MM.1S (cell line): ENCODE measurements around the gene CORO7.

Experiments
- DNase-seq: peaks from one replicate; pipeline ENCODE4 v3.0.0-alpha.2; 2015
- H2AFZ ChIP-seq: fragments of 300-600 bp; sonication (generic); 2 replicates; pipeline ENCODE4 v1.6.0; 2016; ENCODE audit warnings: antibody characterized with exemption, low read length
- H3F3A ChIP-seq: fragments of 300-600 bp; sonication (generic); 2 replicates; pipeline ENCODE4 v1.6.1; 2016; ENCODE audit warnings: mild to moderate bottlenecking, antibody characterized with exemption, low read length, moderate library complexity, mixed read lengths; ENCODE audit not compliant: insufficient read depth
- H3K27ac ChIP-seq: fragments of 300-600 bp; sonication (generic); 2 replicates; pipeline ENCODE4 v1.5.1; 2016; ENCODE audit warnings: mild to moderate bottlenecking, low read length
- H3K27me3 ChIP-seq: fragments of 300-600 bp; sonication (generic); replicated peaks from 2 replicates; pipeline ENCODE4 v1.6.0; 2016; ENCODE audit warnings: low read length; ENCODE audit not compliant: insufficient read depth
- H3K36me3 ChIP-seq: fragments of 300-600 bp; sonication (generic); replicated peaks from 2 replicates; pipeline ENCODE4 v1.6.1; 2016; ENCODE audit warnings: mild to moderate bottlenecking, low read length, mixed read lengths; ENCODE audit not compliant: insufficient read depth
- H3K4me1 ChIP-seq: fragments of 300-600 bp; sonication (generic); 2 replicates; pipeline ENCODE4 v1.6.1; 2016; ENCODE audit warnings: low read length, mixed read lengths
- H3K4me2 ChIP-seq: fragments of 300-600 bp; sonication (generic); 2 replicates; pipeline ENCODE4 v1.6.0; 2016; ENCODE audit warnings: low read depth, low read length
- H3K4me3 ChIP-seq: fragments of 300-600 bp; sonication (generic); 2 replicates; pipeline ENCODE4 v1.5.1; 2016; ENCODE audit warnings: low read length, mixed read lengths
- H3K79me2 ChIP-seq: fragments of 300-600 bp; sonication (generic); 2 replicates; pipeline ENCODE4 v1.6.1; 2016; ENCODE audit warnings: mixed run types, low read length, mixed read lengths
- H3K9ac ChIP-seq: fragments of 300-600 bp; sonication (generic); 2 replicates; pipeline ENCODE4 v1.6.1; 2016; ENCODE audit warnings: low read length, mixed read lengths
- H3K9me2 ChIP-seq: fragments of 300-600 bp; sonication (generic); replicated peaks from 2 replicates; pipeline ENCODE4 v1.6.1; 2016; ENCODE audit warnings: mild to moderate bottlenecking, low read length, mixed read lengths; ENCODE audit not compliant: insufficient read depth
- H3K9me3 ChIP-seq: fragments of 300-600 bp; sonication (generic); replicated peaks from 2 replicates; pipeline ENCODE4 v1.6.1; 2016; ENCODE audit warnings: mild to moderate bottlenecking, low read length, mixed read lengths; ENCODE audit not compliant: insufficient read depth
- H4K20me1 ChIP-seq: fragments of 300-600 bp; sonication (generic); 2 replicates; pipeline ENCODE4 v1.6.1; 2016; ENCODE audit warnings: mild to moderate bottlenecking, low read length, moderate library complexity, mixed read lengths; ENCODE audit not compliant: insufficient read depth
- EZH2 ChIP-seq: fragments of 300-600 bp; sonication (generic); optimal IDR thresholded peaks from 2 replicates; pipeline ENCODE3; 2017; ENCODE audit warnings: low read depth, mild to moderate bottlenecking, antibody characterized with exemption, low read length, mixed read lengths
- EZH2phosphoT487 ChIP-seq: fragments of 300-600 bp; sonication (generic); IDR thresholded peaks from 2 replicates; pipeline ENCODE4 v1.6.1; 2018; ENCODE audit warnings: antibody characterized with exemption, low read length
- TF ChIP-seq, protein P1 (sequence below): fragments of 300-600 bp; sonication (generic); IDR thresholded peaks from 2 replicates; pipeline ENCODE4 v1.5.1; 2016; ENCODE audit warnings: antibody characterized with exemption, low read length, mixed read lengths

CORO7 gene

DNA sequence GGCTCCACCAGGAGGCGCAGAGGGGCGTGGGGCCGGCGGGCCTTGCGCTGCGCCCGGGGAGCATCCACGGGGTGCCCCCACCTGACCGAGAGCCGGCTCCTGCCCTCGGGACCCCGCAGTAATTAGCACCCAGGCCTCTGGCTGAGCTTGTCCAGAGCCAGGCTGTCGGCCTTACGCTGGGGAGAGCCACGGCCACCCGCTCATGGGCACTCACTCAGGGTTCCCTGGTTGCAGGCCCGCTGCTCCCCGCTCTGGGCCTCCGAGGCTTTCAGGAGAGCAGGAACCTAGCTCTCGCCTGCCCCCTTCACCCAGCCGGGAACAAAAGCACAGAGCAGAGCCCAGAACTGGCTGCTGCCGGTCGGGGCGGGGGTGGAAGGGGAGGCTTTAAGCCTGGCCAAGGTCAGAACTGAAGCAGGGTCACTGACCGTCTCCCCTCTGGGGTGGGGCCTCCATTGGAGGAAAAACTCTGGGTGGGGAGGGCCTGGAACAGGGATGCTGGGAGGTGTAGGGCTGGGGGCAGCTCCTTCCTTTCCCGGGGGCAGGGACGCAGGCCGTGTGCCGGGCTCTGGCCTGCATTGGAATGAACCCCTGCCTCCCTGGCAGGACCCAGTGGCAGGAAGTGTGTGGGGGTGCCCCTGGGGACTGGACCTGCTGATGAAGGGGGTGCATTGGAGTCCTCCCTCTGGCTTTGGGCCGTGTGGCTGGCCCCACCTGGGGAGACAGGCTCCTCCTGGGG is 88.2 kb downstream of the CORO7 start:
- TF ChIP-seq EZH2, result no peak
- TF ChIP-seq, protein P1, sequence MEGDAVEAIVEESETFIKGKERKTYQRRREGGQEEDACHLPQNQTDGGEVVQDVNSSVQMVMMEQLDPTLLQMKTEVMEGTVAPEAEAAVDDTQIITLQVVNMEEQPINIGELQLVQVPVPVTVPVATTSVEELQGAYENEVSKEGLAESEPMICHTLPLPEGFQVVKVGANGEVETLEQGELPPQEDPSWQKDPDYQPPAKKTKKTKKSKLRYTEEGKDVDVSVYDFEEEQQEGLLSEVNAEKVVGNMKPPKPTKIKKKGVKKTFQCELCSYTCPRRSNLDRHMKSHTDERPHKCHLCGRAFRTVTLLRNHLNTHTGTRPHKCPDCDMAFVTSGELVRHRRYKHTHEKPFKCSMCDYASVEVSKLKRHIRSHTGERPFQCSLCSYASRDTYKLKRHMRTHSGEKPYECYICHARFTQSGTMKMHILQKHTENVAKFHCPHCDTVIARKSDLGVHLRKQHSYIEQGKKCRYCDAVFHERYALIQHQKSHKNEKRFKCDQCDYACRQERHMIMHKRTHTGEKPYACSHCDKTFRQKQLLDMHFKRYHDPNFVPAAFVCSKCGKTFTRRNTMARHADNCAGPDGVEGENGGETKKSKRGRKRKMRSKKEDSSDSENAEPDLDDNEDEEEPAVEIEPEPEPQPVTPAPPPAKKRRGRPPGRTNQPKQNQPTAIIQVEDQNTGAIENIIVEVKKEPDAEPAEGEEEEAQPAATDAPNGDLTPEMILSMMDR, result peak; percentile 46
- H3K4me3 ChIP-seq, result peak overlapping the region; percentile 40; the same call in 1 of the 2 replicates
- peak overlapping the region; percentile 30; the same call in 1 of the 2 replicates for H2AFZ ChIP-seq
- H3K36me3 ChIP-seq, result no peaks in the 10 kb centered on the region
- H3K9ac ChIP-seq, result no peak overlapping the region; the same call in 1 of the 2 replicates
- H3K9me2 ChIP-seq, result no peaks in the 10 kb centered on the region
- H4K20me1 ChIP-seq, result no peaks in the 10 kb centered on the region
- H3K27me3 ChIP-seq, result peaks cover 33% of the 10 kb centered on the region
- H3F3A ChIP-seq, result no peaks in the 10 kb centered on the region
- H3K4me1 ChIP-seq, result no peaks in the 10 kb centered on the region
- DNase-seq, result peak; percentile 55
- no peak overlapping the region for H3K27ac ChIP-seq
- no peaks in the 10 kb centered on the region for H3K9me3 ChIP-seq
- H3K79me2 ChIP-seq, result no peaks in the 10 kb centered on the region
- peak overlapping the region; percentile 78; the same call in 1 of the 2 replicates for H3K4me2 ChIP-seq

DNA sequence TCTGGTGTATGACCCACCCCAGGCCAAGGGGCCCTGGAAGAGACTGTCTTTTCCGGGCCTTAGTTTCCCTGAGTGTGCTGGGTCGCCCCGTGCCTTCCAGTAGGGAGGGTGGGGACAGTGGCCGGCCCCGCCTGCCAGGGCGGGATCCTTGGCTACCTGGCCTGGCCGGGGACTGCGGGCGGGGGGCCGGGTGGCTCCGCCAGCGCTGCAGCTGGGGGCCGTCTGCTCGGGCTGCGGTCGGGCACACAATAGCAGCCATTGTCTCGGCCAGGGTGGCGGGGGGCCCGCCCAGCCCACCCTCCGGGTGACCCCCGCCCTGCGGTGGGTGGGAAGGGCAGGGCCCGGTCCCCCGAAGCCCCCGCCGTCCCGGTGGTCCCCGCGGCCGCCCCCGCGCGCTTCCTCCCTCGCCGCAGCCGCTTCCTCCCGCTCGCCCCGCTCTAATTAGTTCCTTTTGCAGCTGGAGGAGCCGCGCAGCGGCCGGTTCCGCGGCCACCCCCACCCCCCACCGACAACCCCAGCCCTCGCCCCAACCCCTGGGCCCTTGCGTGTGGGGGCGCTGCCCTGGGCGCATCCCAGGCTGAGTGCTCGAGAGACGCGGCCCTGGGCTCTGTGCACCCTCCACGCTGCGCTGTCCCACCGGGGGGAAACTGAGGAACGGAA is 88.9 kb downstream of the CORO7 start:
- no peak overlapping the region for H3K27ac ChIP-seq
- no peaks in the 10 kb centered on the region for H4K20me1 ChIP-seq
- no peak overlapping the region; the same call in 1 of the 2 replicates for H3K9ac ChIP-seq

DNA sequence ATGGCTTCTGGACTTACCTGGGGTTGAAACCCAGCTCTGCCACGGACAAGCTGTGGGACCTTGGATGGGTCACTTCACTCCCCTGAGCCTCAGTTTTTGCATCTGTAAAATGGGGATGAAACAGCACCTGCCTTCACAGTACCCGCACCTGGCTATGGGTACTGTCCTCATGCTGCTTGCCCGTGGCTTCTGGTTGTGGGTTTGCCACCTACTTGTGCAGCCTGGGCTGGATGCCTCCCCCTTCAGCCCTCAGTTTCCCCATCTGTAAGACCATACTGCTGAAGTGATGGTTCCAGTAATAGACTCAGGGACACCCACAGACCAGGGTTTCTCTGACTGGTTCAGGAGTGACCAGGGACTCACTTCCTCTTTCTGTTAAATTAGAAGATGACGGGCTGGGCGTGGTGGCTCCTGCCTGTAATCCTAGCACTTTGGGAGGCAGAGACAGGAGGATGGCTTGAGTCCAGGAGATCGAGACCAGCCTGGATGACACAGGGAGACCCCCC is 91.1 kb downstream of the CORO7 start:
- H3K4me1 ChIP-seq, result no peaks in the 10 kb centered on the region
- no peaks in the 10 kb centered on the region for H3K9me3 ChIP-seq
- no peaks in the 10 kb centered on the region for H4K20me1 ChIP-seq
- TF ChIP-seq, protein P1, result no peak
- TF ChIP-seq EZH2 (no peak), EZH2phosphoT487 (no peak)
- no peak overlapping the region for H3K4me2 ChIP-seq
- H3K4me3 ChIP-seq, result no peak overlapping the region
- no peaks in the 10 kb centered on the region for H3K36me3 ChIP-seq
- H3K27ac ChIP-seq, result no peak overlapping the region
- no peaks in the 10 kb centered on the region for H3K79me2 ChIP-seq
- H3K27me3 ChIP-seq, result peaks cover 29% of the 10 kb centered on the region
- H3K9me2 ChIP-seq, result no peaks in the 10 kb centered on the region
- no peak overlapping the region for H2AFZ ChIP-seq
- H3K9ac ChIP-seq, result no peak overlapping the region
- H3F3A ChIP-seq, result no peaks in the 10 kb centered on the region
- DNase-seq, result no peak

More for the DNA sequence above, 88.9 kb downstream of the CORO7 start:
- TF ChIP-seq EZH2phosphoT487 (no peak), EZH2 (no peak)
- Histone ChIP-seq H2AFZ (0 out of 2 replicates have a peak overlapping the region, but pooled peaks have one; percentile 30), H3K4me2 (peak overlapping the region; percentile 78; the same call in 1 of the 2 replicates), H3K9me2 (no peaks in the 10 kb centered on the region), H3K9me3 (no peaks in the 10 kb centered on the region), H3K4me3 (peak overlapping the region; percentile 40; the same call in 1 of the 2 replicates), H3K36me3 (no peaks in the 10 kb centered on the region), H3K79me2 (no peaks in the 10 kb centered on the region), H3F3A (no peaks in the 10 kb centered on the region), H3K4me1 (no peaks in the 10 kb centered on the region), H3K27me3 (peaks cover 26% of the 10 kb centered on the region)
- no peak for DNase-seq
